HG03571 (cell line): ENCODE data around the gene YY1.
A peak's percentile ranks its signal among the peaks of the same experiment; 100 is the strongest.
"Not testable (repeated sequence)": the region's sequence is repeated elsewhere in the genome, so short reads cannot be mapped to it uniquely, and the experiment has no call there.

Experiments
- ATAC-seq: cut with Tn5 transposase; IDR thresholded peaks from one replicate; pipeline ENCODE4 v1.9.1; 2021; ENCODE audit not compliant: unreplicated experiment

Gene YY1

GRCh38 chr14:100283984-100284881, 45.3 kb downstream of the YY1 start:
- ATAC-seq: no peak

GRCh38 chr14:100285021-100285912, 46.3 kb downstream of the YY1 start:
- ATAC-seq: peak; percentile 78

- ATAC-seq: no peak
Observed at GRCh38 chr14:100285913-100286400, 47.0 kb downstream of the YY1 start.

GRCh38 chr14:100286484-100287191, 47.7 kb downstream of the YY1 start:
- ATAC-seq: no peak

GRCh38 chr14:100287202-100287997, 48.5 kb downstream of the YY1 start:
- ATAC-seq: no peak

GRCh38 chr14:100287998-100288295, 49.0 kb downstream of the YY1 start:
- not testable (repeated sequence) for ATAC-seq

- ATAC-seq: no peak
Observed at GRCh38 chr14:100288382-100289185, 49.6 kb downstream of the YY1 start.

- no peak for ATAC-seq
Observed at GRCh38 chr14:100289916-100290606, 51.1 kb downstream of the YY1 start.

GRCh38 chr14:100290607-100291304, 51.8 kb downstream of the YY1 start:
- no peak for ATAC-seq

GRCh38 chr14:100291305-100292075, 52.5 kb downstream of the YY1 start:
- ATAC-seq: no peak

GRCh38 chr14:100292301-100292775, 53.4 kb downstream of the YY1 start:
- no peak for ATAC-seq

GRCh38 chr14:100292776-100293461, 54.0 kb downstream of the YY1 start:
- no peak for ATAC-seq

GRCh38 chr14:100293497-100294212, 54.7 kb downstream of the YY1 start:
- ATAC-seq: no peak

GRCh38 chr14:100294213-100294962, 55.4 kb downstream of the YY1 start:
- ATAC-seq: peak; percentile 50

GRCh38 chr14:100294963-100295330, 56.0 kb downstream of the YY1 start:
- ATAC-seq: no peak
